GM10847 (cell line): ENCODE data around the gene ZNF607.
A peak's percentile ranks its signal among the peaks of the same experiment; 100 is the strongest.

ENCODE experiments used
- POLR2A ChIP-seq: IDR thresholded peaks from 2 replicates; pipeline ENCODE4 v1.6.1; 2011; ENCODE audit not compliant: insufficient read length; ENCODE audit errors: extremely low read depth

Gene ZNF607

DNA sequence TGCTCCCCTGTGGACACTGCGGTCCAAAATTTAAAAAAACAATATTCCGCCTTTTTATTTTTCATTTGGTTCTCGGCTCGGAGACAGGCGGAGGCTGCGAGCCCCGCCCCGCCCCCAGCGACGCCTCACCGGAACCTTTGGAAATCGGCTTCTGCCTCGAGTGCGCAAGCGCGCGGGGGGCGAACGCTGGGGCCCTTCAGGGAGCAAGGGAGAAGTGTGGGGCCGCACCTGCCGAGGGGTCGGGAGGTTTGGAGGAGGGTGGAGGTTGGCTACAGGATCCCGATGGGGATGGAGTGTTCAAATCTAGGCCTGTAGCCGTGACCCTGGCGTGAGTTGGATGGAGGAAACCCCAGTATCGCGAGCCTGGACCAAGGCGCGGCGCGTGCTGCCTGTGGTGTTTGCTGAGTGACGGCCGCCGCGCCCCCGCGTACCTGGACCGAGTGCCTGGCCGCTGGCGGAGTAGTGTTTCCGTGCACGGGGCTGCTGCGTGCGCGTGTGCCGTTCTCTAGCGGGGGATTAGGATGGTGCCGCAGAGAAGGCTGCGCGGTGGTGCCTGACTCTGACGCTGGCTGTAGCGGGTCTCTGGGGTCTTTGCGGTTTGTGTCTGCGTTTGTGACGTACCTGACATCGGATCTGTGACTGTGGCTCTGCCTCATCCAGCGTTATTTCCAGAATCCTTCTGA is 63.7 kb downstream of the ZNF607 start:
- peak; percentile 39 for TF ChIP-seq POLR2A

- TF ChIP-seq POLR2A = peak; percentile 28
These were observed 64.3 kb downstream of the ZNF607 start, which contains the start of gene ZFP30 for GRCh38 chr19:37655301-37655688. Gene ZFP30 (minus strand): TSS chr19:37655465. CDS start chr19:37647822, 7,643 bp downstream.

DNA sequence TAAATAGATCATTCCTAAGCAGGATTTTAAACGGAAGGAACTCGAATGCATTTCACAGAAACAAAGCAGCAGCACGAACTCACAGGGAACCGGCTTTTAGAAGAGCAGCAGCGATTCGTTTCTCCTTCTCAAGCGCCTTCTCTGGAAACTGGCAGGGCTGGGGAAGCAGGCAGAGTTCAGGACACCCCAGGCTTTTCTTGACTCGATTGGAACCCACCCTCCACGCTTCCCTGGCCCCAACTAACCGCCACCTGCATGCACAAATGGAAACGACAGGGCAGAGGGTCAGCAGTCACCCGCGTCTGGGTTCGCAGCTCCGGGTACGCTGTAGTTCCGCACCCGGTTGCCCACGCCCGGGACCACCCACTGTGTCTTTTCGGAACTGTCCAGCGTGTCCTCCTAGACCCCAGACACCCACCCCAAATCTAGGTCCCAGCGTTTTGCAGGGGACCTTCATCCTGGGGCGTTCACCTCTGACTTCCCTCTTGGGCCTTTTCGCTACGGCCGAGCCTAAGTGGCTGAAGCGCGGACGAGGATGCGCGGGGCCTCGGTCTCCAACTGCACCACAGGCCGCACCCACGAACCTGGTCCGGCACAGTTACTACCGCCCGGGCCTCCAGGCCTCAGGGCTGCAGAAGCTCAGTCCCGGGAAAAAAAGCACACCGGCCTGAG is 64.8 kb downstream of the ZNF607 start:
- TF ChIP-seq POLR2A = no peak

GRCh38 chr19:37654118-37654517 is 65.4 kb downstream of the ZNF607 start:
- no peak for TF ChIP-seq POLR2A
